MM.1S (cell line): ENCODE results near the gene EIPR1.
"Not testable (repeated sequence)": the region's sequence is repeated elsewhere in the genome, so short reads cannot be mapped to it uniquely, and the experiment has no call there.

Experiments
- CTCF ChIP-seq: fragments of 300-600 bp; sonication (generic); IDR thresholded peaks from 2 replicates; pipeline ENCODE4 v1.5.1; 2016; ENCODE audit warnings: antibody characterized with exemption, low read length, mixed read lengths
- EZH2 ChIP-seq: fragments of 300-600 bp; sonication (generic); optimal IDR thresholded peaks from 2 replicates; pipeline ENCODE3; 2017; ENCODE audit warnings: low read depth, mild to moderate bottlenecking, antibody characterized with exemption, low read length, mixed read lengths
- EZH2phosphoT487 ChIP-seq: fragments of 300-600 bp; sonication (generic); IDR thresholded peaks from 2 replicates; pipeline ENCODE4 v1.6.1; 2018; ENCODE audit warnings: antibody characterized with exemption, low read length

GRCh38 chr2:3369340-3370181 lies 8.1 kb downstream of the EIPR1 start:
- TF ChIP-seq CTCF, EZH2phosphoT487, EZH2: not testable (repeated sequence)
